ENCODE data around the gene PPL.

The PPL gene

DNA sequence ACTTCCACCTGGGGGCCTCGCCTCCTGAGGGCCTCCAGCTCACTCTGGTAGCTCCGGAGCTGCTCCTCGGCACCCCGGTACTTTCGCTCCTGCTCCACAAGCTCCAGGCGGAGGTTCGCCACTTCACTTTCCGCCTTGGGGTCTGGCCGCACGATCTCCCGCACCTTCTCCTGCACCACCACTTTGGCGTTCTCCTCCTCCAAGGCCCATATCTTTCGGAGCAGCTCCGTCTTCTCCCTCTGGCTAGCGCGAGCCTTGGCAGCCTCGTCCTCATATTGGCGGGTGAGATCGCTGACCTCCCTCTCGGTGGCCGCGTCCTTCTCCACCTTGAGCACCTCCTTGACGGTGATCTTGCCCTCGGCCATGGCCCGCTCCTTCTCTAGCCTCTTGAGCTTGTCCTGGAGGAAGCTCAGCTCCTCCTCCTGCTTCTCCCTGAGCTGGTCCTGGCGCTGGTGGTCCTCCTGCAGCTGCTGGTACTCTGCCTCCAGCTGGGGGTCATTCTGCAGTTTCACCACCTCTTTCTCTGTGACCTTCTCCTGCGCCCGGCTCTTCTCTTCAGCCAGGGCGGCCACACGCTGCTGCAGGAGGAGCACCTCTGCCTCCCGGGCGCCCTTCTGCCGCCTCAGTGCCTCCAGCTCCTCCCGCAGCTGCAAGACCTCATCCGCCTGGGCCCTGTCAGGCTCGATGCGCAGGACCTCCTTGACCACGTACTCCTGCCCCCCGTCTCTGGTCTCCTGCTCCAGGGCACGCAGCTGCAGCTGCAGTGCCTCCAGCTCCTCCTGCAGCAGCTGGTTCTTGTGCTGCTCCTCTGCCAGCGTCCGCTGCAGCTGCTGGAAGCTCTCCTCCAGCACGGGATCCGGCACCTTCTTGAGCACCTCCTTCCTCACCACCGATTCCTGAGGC is 51.7 kb downstream of the PPL start:
- DNase-seq, result no peak

DNA sequence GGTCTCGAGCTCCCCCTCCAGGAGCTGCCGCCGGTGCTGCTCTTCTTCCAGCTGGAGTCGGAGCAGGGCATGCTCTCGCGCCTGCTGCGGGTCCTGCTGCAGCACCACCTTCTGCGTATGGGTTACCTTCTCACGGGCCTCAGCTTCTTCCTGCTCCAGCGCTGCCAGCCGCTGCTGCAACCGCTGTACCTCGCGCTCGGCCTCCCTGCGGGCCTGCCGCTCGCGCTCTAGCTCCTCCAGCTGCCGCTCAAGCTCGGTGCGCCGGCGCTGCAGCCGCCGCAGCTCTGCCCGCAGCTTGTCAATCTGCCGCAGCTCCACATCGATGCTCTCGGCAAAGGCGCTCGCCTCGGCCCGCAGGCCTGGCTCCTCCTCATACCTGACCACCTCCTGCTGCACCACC is 52.7 kb downstream of the PPL start:
- DNase-seq, result no peak

DNA sequence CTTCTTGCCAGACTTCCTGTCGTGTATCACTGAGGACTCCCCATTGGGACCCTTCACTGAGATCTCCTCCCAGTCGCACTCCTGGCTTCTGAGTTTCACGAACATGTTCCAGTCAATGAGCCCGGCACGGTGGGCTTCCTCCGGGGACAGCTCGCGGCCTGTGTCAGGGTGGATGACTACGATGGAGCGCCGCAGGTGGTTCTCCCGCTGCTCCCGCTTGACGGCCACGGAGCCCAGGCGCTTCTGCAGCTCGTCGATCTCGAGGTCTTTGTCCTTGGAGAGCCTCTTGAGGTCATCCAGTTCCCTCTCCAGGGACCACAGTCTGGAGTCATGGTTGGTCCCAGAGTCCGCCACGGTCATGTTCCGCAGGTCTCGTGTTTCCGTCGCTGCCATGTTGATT is 53.4 kb downstream of the PPL start:
- DNase-seq, result no peak

DNA sequence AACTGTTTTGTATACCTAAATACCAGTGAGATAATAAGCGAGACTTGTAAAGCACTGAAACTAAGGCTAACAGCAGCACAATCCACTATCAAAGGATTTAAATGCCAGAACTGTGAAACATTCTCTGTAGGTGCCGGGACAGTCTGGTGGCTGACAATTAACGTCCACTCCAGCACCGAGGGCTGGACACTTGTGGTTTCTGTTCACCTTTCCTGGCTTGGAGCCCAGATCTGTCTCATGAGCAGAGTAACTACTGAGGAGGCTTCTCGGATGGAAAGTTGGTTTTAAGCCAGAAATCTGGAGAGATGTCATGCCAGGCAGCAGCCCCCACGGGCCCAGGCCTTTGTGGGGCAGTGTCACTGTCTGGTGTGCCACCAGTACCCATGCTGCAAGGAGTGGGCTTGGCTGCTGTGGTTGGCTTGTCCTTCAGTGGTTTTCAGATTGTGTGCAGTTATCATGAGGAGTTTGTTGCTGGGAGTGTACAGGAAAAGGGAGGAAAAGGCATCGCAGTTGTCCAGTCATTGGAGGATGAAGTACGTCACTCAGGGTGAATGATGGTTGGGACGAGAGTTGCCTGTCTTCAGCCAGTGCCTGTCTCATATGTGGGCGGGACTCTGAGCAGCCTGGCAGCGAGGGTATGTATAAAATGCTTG is 54.2 kb downstream of the PPL start:
- no peak for DNase-seq

DNA sequence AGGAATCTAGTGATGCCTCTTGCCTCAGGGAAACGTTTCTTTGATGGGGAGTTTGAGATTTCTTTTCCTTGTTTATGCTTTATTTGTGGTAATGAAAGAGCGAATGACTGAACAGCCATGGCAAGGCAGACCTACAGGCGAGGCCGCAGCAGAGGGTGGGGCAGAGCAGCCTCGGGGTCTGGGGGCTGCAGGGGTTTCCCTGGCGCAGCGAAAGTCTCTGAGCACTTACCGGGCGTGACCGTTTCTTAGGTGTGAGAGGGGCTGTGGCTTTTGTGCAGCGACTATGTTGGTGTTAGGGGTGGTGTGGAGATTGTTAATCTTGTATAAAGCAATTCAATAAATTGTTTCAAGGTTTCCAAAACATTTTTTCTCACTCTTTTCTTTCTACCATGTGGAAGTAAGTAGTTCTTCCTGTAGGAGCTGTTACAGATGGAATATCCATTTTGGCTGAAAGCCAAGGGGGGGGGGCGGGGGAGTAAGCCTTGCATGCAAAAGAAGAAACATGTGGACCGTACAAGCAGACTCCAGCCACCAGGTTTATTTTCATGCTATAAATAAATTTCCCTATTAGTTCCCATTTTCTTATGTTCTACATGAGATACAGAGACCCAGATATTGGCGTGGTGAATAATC is 54.8 kb downstream of the PPL start:
- no peak for DNase-seq

DNA sequence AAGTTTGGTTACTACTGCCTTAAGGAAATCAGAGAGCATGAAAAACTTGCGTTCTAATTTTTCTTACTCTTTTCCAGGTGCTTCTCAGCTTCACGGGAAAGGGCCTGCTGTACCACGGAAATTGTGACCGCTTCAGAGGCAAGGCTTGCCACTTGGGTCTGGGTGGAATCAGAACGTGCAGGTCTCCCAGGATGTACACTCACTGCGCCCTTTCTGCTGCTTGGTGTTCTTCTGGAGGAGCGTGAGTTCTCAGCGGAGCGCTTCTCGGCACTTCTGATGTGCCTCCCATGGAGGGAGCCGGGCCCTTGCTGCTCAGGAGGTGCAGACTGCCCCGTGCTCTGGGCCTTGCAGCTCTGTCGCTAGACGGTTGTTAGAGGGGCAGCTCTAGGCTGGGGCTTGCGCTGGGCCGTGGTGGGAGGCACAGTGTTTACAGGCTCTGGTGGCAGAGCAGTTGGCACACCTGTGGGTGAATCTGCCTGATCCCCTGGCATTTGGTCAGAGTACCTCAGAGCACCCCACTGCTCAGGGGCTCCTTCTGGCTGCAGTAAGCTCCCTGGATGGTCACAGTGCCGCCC is 56.9 kb downstream of the PPL start:
- no peak for DNase-seq

DNA sequence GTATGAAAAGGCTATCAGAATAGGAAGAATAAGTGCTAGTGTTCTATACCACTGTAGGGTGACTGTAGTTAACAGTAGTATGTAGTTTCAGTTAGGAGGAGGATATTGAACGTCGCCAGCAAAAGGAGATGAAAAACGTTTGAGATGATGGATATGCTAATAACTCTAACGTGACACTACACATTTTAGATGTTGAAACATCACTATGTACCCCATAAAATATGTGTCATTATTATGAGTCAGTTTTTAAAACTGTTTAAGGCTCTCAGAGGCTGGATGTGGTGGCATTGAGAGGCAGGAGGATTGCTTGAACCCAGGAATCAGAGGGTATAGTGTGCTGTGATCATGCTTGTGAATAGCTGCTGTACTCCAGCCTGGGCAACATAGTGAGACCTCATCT is 57.9 kb downstream of the PPL start:
- DNase-seq, result no peak

DNA sequence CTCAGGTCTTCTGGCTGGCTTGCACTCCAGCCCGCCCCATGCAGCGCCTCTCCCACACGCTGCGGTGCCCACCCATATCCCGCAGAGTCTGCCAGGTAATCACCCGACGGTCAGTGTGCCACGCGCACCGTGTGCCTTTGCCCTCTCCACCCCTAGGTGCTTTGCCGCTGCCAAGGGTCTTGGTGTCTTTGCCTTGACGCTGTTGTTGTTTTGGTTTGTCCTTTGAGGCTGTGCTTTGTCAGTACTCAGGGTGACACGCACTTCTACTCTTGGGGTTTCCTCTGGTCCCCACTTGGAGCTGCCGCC is 59.6 kb downstream of the PPL start:
- no peak for DNase-seq

DNA sequence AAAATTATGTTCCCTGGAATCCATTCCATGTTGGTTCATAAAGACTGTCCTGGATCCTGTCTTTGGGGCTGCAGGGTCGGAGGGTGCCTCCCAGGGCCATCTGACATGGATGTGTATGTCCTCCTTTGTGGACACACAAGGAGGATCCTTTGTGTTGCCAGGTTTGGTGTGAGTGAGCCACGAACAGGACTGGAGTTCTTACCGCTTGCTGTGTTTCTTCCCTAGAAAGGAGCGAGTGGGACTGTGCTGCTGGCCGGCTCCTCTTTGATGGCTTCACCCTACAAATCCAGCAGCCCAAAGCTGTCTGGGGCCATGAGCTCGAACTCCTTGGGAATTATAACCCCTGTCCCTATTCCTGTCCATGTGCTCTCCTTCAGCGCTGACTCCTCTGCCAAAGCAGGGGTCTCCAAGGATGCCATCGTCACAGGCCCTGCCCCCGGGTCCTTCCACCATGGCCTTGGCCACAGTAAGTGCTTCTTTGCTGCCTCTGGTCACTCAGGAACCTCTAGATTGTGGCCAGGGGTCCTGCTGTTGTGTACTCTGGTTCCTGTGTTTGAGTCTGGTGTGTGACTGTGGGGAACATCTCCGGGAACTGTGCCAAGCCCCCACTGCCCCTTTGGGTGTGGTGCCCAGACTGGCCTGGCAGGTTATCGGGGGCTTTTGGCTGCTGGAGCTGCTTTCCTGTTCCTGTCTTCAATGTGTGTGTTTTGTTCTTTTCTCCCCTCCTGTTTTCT is 60.1 kb downstream of the PPL start:
- no peak for DNase-seq

DNA sequence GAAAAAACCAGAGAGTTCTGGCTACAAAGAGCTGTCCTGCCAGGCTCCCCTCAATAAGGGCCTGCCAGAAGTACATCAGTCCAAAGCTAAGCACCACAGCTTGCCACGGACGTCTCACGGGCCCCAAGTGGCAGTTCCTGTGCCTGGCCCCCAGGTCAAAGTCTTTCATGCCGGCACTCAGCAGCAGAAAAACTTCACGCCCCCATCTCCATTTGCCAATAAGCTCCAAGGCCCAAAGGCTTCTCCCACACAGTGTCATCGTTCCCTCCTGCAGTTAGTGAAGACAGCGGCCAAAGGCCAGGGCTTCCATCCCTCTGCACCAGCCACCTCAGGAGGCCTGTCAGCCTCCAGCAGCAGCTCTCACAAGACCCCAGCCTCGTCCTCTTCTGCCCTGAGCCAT is 62.3 kb downstream of the PPL start:
- DNase-seq, result no peak

DNA sequence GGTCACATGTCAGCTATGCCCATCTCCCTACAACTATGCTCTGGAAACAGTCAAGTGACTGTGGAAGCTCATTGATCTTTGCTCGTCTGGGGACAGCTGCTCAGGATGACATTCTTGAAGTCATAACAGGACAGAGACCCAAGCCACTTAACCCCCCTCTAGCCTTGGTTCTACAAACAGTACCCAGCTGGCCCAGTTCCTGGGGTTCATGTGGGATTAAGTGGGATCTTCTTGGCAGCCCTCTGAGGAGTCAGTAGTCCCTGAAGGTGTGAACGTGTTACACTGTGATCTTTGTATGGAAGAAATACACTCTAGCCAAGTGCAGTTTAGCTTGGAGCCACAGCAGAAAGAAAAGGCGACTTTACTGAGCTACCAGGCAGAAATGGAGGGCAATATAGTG is 63.9 kb downstream of the PPL start:
- no peak for DNase-seq

DNA sequence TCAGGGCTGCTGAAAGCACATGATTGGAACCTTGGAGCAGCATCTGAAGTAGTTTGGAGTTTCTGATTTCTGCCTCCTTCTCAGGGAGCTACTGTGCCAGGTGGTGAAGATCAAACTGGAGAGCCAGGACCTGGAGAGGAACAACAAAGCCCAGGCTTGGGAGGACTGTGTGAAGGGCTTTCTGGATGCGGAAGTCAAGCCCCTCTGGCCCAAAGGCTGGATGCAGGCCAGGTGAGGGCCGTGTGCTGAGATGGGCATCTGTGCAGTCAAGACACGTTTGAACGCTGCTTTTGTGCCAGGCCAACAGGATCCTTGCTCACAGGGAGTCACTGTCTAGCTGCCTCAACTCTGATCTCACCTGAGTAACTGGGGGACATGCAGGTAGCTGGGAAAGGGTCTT is 65.9 kb downstream of the PPL start:
- no peak for DNase-seq

DNA sequence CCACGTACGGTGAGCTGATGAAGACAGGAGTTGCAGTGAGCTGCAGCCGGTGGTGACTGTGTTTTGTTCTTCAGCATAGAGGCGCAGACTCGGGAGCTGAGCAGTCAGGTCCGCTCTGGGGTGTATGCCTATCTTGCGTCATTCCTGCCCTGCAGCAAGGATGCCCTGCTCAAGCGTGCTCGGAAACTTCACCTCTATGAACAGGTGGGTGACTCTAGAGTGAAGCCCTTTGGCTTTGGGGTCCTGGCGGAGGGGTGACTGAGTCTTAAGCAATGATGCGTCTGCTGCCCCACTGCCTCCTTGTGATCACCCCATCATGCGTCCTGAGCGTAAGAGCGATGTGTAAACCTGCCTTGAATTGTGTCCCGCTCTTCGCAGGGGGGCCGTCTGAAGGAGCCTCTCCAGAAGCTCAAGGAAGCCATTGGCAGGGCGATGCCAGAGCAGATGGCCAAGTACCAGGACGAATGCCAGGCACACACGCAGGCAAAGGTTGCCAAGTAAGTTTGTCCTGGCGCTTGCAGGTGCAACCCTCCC is 66.7 kb downstream of the PPL start:
- DNase-seq, result no peak

DNA sequence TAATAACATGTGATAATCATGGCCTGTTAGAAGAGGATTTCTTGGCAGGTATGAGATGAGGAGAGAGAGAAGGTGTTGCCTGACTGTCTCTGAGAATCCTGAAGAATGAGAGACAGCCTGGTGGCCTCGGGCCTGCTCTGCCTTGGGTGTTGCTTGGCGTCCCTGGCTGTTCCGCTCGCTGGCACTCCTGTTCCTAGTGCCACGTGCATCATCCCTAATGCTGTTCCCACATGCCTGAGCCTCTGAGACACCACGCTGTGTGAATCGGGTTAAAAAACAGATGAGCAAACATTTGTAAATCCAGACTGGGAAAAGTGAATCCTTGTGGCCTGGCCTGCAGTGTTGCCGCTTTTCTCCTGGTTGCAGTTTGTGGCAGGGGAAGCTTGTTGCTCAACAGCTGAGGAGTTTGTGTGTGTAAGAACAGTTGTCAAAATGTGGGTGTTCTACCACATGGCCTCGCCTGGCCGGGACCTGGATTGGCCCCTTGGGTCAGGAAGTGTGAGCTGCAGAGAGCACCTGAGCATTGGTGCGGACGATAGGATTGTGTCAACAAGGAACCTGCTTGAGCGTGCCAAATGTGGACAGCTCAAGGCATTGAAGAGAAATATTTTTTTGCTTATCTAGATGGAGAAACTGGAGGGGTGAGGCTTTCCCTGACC is 67.7 kb downstream of the PPL start:
- no peak for DNase-seq

DNA sequence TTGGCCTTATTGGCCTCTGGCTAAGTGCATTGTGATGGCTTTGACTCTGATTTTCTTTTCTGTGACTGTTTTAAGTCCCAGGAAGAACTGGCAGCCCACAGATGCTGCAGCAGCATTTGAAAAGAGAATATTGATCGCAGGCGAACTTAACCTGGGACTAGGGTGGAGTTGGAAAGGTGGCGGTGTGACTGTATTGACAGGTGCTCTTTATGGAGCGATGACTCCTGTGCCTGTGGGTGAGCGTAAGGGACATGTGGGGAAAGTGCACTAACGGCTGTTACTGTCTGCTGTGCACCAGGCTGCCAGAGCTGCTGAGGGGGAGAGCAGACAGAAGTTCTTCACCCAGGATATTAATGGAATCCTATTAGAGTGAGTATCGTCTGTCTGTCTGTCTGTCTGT is 68.4 kb downstream of the PPL start:
- DNase-seq, result no peak

DNA sequence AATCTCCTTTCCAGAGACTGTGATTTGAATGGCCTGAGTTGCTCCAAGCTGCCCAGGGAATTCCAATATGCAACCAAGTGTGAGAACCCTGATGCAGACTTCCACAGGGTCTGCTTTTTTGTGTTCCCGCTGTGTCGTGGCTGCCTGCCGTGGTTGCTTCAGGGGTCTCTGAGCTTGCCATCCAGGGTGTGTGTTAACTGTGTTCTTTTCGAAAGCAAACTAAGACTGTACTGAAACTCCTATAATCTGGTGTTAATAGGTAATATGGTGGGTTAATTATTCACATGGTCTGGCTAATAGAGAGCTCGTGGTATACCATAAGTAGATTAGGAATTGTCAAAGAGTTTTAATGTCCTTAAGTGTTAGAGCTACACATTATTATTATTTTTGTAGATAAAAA is 68.9 kb downstream of the PPL start:
- DNase-seq, result no peak

DNA sequence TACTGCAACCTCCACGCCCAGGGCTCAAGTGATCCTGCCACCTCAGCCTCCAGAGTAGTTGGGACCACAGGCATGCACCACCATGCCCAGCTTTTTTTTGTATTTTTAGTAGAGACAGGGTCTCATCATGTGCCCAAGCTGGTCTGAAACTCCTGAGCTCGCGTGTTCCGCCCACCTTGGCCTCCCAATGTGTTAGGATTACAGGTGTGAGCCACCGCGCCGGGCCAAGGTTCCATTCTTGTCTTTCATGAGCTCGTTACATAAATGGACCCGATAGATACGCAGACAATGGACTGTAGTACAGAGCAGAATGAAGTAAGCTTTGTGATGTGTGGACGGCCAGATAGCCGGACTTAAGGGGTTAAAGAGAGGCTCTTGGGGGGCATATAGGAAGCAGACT is 70.4 kb downstream of the PPL start:
- no peak for DNase-seq

DNA sequence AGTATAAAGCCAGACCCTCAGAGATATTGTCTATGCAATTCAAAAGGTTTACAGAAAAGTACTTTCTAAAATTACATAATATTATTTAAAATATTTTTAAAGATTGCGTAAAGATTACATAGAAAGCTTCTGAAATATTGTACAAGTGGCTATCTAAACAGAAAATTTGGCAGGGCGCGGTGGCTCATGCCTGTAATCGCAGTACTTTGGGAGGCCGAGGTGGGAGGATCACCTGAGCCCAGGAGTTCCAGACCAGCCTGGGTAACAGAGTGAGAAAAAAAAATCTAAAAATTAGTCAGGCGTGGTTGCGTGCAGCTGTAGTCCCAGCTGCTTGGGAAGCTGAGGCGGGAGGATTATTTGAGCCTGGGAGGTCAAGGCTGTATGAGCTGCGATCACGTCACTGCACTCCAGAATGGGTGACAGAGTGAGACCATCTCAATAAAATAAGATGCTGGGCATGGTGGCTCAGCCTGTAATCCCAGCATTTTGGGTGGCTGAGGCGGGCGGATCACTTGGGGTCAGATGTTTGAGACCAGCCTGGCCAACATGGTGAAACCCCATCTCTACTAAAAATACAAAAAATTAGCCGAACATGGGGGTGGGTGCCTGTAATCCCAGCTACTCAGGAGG is 71.6 kb downstream of the PPL start:
- DNase-seq, result no peak

DNA sequence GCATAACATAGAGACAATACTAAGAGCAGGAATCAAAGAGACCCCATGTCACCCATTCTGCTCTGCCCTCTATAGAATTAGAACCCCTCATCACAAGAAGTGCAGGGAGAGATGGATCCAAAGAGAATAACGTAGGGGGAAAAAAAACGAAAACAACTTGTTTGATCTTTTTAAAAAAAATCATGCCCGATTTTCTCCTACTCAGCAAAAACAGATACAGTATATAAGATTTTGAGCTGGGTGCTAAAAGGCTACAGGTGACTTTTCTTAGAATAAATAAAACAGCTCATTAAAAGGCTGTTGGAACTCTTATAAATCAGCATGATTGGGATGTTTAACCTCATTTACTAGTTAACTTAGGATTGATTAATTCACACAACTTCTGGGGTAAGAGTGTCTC is 72.2 kb downstream of the PPL start:
- no peak for DNase-seq

DNA sequence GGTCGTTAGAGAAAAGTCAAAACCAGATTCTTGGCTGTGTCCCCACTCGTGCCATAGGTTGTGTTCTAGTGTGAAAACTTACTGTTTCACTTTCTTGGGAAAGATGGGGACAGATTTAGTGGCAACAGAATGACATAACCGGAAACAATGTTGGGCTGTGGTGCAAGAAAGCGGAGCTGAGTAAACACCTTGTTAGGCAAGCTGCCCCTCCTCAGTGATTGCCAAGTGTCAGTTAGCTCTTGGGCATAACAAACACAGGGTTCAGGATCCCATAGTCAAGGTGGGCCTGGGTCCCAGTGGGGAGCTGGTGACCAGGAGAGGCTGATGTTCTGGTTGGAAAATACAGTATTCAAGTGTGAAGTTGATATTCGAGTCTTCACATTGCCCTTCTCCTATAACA is 74.3 kb downstream of the PPL start:
- DNase-seq, result peak; percentile 18

DNA sequence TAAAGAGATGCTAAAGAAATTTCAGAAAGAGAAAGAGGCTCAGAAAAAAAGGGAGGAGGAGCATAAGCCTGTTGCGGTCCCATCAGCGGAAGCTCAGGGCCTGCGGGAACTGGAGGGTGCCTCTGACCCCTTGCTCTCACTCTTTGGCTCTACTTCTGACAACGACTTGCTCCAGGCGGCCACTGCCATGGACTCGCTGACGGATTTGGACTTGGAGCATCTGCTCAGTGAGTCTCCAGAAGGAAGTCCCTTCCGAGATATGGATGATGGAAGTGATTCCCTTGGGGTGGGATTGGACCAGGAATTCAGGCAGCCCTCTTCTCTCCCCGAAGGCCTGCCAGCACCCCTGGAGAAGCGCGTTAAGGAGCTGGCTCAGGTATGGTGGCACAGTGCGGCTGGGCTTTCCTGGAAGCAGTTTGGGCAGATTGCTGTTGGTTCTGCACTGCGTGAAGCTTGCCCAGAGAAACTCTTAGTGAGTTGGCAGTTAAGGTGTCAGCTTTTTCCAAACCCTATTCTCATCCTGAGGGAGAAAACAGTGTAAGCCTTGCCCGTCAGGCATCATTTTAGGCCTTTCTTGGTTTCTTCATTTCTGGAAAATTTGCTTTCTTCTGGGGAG is 76.1 kb downstream of the PPL start:
- no peak for DNase-seq

DNA sequence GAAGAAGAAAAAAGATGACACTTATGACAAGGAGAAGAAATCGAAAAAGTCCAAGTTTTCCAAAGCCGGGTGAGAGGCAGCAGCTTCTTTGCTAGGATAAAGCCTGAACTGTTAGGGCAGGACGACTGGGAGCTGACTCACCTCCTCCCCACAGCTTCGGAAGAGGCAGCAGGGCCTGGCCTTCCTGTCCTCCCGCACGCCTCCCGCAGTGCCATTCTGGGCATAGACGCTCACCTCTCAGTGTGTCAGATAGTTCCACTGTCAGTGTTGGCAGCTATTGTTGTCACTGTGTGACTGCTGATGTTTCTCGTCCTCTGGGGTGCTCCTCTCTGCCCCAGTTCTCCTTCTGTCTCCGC is 77.1 kb downstream of the PPL start:
- no peak for DNase-seq
